Prostate gland (tissue), 2 donors: Measurements from ENCODE around the gene SRGAP2C.
"Not testable (repeated sequence)": the region's sequence is repeated elsewhere in the genome, so short reads cannot be mapped to it uniquely, and the experiment has no call there.

Experiments used
- POLR2A ChIP-seq: fragments of 450-650 bp; IDR thresholded peaks from one replicate; pipeline ENCODE4 v1.6.1; 2016; ENCODE audit warnings: antibody characterized with exemption, mild to moderate bottlenecking
- POLR2AphosphoS5 ChIP-seq: sonication (generic); formaldehyde crosslinking; IDR thresholded peaks from one replicate; pipeline ENCODE4 v1.6.1; 2017; ENCODE audit warnings: antibody characterized with exemption
- TF ChIP-seq, protein P1 (sequence below), 4 experiments: fragments of 200-600 bp in 2 of 4; fragments of 450-650 bp in 2 of 4; sonication (generic) in 2 of 4; IDR thresholded peaks; 1 replicate in 3 of 4; 2 replicates in 1 of 4; pipeline ENCODE4 v1.5.1; 2016 to 2019; ENCODE audit warnings: antibody characterized with exemption in 4 of 4, mild to moderate bottlenecking in 2 of 4, moderate library complexity in 2 of 4

DNA sequence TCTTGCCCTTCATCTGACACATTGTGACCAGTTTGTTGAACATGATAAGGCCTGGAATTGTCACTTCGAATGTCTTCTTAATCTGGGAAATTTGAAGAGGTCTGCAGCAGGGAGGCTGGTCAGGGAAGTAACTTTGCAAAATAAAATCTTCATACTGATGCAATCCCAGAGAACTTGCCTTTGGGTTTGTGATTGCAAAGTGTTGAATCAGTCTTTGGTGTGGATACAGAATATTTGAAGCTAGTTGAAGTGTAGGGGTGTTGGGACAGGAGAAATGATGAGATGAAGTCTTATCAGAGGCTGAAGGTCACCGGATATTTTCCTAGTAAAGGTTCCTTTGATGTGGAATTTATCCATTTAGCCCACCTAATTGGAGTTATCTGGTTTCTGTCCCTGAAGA lies 42.1 kb downstream of the SRGAP2C start:
- TF ChIP-seq POLR2A, POLR2AphosphoS5: not testable (repeated sequence)
- TF ChIP-seq, protein P1, sequence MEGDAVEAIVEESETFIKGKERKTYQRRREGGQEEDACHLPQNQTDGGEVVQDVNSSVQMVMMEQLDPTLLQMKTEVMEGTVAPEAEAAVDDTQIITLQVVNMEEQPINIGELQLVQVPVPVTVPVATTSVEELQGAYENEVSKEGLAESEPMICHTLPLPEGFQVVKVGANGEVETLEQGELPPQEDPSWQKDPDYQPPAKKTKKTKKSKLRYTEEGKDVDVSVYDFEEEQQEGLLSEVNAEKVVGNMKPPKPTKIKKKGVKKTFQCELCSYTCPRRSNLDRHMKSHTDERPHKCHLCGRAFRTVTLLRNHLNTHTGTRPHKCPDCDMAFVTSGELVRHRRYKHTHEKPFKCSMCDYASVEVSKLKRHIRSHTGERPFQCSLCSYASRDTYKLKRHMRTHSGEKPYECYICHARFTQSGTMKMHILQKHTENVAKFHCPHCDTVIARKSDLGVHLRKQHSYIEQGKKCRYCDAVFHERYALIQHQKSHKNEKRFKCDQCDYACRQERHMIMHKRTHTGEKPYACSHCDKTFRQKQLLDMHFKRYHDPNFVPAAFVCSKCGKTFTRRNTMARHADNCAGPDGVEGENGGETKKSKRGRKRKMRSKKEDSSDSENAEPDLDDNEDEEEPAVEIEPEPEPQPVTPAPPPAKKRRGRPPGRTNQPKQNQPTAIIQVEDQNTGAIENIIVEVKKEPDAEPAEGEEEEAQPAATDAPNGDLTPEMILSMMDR (IDR thresholded peaks at IDR 0.05) = not testable (repeated sequence)
